Left colon (tissue), 2 donors: ENCODE results near the gene SLC6A13. TPM values are rescaled to one million over a fixed set of nuclear protein-coding genes. Genes with fewer than 3 reads are reported as not detected.

Experiments used
- ATAC-seq: fragments of 200-7000 bp; cut with Tn5 transposase; one replicate; pipeline ENCODE4 v1.9.1; 2020; ENCODE audit warnings: mild to moderate bottlenecking, moderate library complexity
- DNase-seq, 2 donors: peaks; one replicate each; pipeline ENCODE4 v3.0.0-alpha.2; 2020
- intact Hi-C, 2 donors: fragments of 100-400 bp; cut with DNase I in 1 of 2; cut with micrococcal nuclease in 1 of 2; formaldehyde crosslinking; loops; one replicate each; pipeline versions ENCODE4 v1.11.2 to v1.14.0; 2022; cut with DNase I, micrococcal nuclease
- total RNA-seq, 2 donors: library from RNA; stranded (reverse); fragmentation: NEBNext Ultra II Directional; extraction: Animal tissue kit (Norgen Biotek cat#: 25700); gene quantifications; one replicate each; pipeline ENCODE4 v1.2.1, GENCODE V29; 2021
- donor health status: DM: no; HTN: no; CAD: no.
- donor health status: DM: yes; HTN: yes; CAD: no.

SLC6A13 gene
- total RNA-seq, 2 donors from 2014 or later = not detected

GRCh38 chr12:267581-268482, 5.2 kb upstream of the SLC6A13 start:
- ATAC-seq (no peak), DNase-seq (no peak)
- intact Hi-C loops = no loop called here

GRCh38 chr12:265096-265495, 2.5 kb upstream of the SLC6A13 start:
- no peak for ATAC-seq
- DNase-seq = no peak
- intact Hi-C loops = no loop called here

GRCh38 chr12:264269-264668, 1.6 kb upstream of the SLC6A13 start:
- no peak for DNase-seq
- ATAC-seq = no peak
- intact Hi-C loops = no loop called here

GRCh38 chr12:263574-263973, 938 bp upstream of the SLC6A13 start:
- no peak for DNase-seq
- ATAC-seq = no peak
- intact Hi-C loops = no loop called here

DNA sequence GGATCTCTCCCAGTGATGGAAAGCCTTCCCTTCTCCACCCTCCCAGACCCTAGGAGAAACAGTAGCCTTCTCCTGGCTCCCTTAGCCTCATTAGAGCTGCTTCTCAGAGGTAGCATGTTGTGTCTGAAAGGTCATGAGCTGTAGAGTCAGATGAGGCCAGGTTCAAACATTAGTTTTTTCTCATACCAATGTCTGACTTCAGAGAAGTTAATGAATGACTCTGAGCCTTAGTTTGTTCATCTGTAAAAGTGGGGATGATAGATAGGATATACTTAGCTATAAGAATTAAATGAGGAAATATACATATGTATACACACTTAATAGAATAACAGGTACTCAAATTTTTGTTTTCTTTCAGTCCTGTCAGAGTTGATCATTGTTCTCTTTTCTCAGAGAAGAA, 523 bp downstream of the SLC6A13 start:
- no peak for ATAC-seq
- DNase-seq = no peak
- intact Hi-C loops = no loop called here

GRCh38 chr12:257521-258321, 4.9 kb downstream of the SLC6A13 start:
- intact Hi-C loops = no loop called here
- ATAC-seq (no peak), DNase-seq (no peak)

DNA sequence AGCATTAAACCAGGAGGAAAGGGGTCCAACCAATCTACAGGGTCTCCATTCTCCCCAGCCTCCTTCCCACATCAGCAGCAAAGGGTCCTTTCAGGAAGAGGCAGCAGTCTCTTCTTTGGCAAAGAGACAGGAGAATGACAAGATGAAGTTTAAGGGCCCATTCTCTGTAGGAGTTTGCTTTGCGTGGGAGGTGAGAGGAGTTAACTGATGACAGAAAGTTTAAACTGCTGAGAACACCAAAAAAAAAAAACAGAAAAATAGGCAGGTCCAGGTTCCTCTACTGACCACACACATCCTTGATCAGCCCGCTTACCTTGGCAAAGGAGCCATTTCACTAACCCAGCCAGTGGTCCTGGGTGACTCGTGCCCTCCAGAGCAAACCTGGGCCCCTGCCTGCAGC, 5.7 kb downstream of the SLC6A13 start:
- intact Hi-C loops = no loop called here
- DNase-seq = no peak
- ATAC-seq = no peak

DNA sequence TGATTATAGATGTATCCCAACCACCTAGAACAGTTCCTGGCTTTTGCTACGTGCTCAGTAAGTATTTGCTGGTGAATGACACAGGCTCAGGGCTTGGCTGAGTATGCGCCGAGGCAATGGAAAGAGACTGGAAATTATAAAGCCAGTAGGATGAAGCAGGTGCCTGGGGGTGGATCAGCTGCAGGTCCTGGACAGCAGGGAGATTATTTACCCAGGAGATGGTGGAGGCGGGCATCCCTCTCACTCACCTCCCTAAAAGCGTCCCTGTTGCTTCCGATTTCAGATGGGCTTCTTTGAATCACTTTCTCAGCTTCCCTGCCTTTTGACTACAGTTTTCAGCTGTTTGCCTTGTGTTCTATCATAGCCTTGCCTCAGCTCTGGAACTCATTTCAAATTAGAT, 6.4 kb downstream of the SLC6A13 start:
- ATAC-seq = no peak
- DNase-seq = no peak
- intact Hi-C loops = no loop called here

GRCh38 chr12:254912-255311, 7.7 kb downstream of the SLC6A13 start:
- ATAC-seq (no peak), DNase-seq (no peak)
- intact Hi-C loops = no loop called here

DNA sequence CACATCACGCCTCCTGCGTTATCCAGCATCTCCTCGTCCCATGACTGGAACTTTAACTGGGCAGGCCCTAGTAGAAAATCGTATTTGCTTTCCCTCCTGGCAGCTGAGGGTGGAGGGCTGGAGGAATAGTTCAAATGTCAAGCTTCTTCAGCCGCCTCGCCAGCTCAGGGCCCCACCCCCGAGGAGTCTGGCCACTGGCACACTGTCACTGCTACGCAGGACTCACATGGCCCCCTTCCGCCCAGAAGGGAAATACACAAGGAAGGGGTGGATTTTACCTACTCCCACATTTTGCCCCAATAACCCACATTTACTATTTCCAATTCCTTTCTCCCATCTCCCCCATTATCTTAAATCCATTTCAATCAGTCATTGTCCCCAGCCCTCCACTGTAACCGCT, 8.6 kb downstream of the SLC6A13 start:
- DNase-seq (no peak), ATAC-seq (no peak)
- intact Hi-C loops = no loop called here

GRCh38 chr12:253116-253831, 9.4 kb downstream of the SLC6A13 start:
- DNase-seq (no peak), ATAC-seq (no peak)
- intact Hi-C loops = no loop called here

GRCh38 chr12:252636-253035, 10.0 kb downstream of the SLC6A13 start:
- no peak for ATAC-seq

GRCh38 chr12:247271-247670, 15.4 kb downstream of the SLC6A13 start:
- intact Hi-C loops = no loop called here
- ATAC-seq = no peak
- no peak for DNase-seq

More at GRCh38 chr12:252636-253035, 10.0 kb downstream of the SLC6A13 start:
- intact Hi-C loops = no loop called here
- no peak for DNase-seq

GRCh38 chr12:243381-243780, 19.3 kb downstream of the SLC6A13 start:
- intact Hi-C loops = no loop called here
- ATAC-seq = no peak
- no peak for DNase-seq

DNA sequence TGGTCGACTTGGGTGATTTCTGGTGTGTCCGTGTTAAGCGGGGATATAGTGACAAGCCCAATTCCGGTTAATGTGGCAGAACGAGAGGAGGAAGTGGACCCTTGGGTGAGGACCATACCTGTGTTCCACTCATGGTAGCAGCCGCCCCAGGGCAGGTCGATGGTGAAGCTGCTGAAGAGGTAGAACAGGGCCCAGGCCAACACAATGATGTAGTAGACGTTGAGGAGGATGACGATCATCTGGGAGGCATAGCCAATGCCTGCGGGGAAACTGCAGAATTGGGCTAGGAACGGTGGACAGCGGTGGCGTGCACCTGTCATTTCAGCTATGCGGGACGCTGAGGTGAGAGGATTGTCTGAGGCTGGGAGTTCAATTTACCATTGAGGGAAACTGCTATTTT, 20.1 kb downstream of the SLC6A13 start:
- no peak for DNase-seq
- ATAC-seq = no peak
- intact Hi-C loops = no loop called here

DNA sequence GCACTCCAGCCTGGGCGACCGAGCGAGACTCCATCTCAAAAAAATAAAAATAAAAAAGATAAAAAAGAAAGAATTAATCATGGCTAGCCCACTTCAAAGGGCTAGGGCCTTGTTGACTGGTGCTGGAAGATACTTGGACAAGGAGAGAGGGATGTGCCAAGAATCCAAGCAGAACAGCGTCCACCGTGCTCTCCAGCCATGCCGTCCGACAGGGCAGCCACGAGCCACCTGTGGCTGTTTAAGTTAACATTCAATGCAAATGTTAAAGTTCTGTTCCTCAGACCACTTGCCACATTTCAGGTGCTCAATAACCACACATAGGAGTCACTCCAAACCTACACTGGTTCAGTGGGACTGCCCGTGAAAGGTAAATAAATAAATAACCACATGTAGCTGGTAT, 21.4 kb downstream of the SLC6A13 start:
- no peak for DNase-seq
- ATAC-seq = no peak
- intact Hi-C loops = no loop called here

DNA sequence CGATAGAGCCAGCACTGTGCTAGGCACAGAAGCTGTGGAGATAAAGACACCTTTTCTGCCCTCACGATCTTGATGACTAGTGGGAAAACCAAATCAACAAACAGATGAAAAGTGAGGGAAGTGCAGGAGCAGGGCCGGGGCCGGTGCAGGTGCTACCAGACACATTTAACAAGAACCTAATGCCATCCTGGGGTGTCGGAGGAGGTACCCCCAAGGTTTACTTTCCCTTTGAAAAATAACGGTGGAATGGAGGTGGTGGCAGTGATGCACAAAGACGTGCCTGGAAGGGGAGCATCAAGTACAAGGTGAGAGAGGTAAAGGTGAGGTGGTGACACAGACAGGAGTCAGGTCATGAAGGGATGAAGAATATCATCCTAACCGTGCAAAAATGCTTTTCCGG, 22.1 kb downstream of the SLC6A13 start:
- no peak for DNase-seq
- no peak for ATAC-seq
- intact Hi-C loops = no loop called here

DNA sequence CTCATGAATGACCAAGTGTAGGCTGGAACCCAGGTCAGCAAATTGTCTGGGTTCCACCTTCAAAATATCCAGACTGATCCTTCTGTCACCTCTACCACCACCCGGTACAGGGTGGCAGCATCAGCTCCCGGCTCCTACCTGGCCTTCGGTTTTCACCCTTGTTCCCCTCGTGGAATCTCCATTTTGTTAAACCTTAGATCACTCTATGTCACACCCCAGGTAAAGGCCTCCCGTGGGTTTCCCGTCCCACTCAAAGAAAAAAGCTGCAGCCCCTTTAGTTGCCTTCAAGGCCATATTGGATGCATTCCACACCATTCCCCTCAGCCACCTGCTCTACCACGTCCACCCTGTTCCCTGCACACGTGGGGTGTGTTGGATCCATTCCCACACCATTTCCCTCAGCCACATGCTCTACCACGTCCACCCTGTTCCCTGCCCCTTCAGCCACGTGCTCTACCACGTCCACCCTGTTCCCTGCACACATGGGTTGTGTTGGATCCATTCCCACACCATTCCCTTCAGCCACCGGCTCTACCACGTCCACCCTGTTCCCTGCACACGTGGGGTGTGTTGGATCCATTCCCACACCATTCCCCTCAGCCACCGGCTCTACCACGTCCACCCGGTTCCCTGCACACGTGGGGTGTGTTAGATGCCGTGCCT, 23.8 kb downstream of the SLC6A13 start:
- no peak for ATAC-seq
- no peak for DNase-seq
- intact Hi-C loops = no loop called here

DNA sequence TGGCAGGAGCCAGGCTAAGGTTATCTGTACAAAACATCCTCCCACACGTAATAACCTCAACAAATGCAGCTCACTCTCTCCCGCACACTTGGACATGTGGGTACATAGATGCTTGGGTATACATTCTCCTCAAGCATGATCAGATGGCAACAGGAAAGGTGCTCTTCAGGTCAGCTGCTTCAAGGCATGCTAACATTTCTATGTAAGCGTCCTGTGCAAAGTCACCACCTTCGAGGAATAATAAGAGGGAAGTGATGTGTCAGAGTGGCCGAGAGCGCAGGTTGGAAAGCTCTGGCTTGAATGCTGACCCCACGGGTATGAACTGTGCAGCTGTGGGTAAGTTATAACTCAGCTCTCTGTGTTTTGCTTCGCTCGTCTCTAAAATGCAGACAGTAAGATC, 24.5 kb downstream of the SLC6A13 start:
- intact Hi-C loops = no loop called here
- no peak for ATAC-seq
- no peak for DNase-seq
